ENCODE data around the gene TMEM272. TPM values are rescaled to one million over a fixed set of nuclear protein-coding genes. Genes with fewer than 3 reads are reported as not detected.

Gene TMEM272
- total and polyA plus RNA-seq, 2 experiments from 2014 or later, result 0.11 to 0.76 TPM

DNA sequence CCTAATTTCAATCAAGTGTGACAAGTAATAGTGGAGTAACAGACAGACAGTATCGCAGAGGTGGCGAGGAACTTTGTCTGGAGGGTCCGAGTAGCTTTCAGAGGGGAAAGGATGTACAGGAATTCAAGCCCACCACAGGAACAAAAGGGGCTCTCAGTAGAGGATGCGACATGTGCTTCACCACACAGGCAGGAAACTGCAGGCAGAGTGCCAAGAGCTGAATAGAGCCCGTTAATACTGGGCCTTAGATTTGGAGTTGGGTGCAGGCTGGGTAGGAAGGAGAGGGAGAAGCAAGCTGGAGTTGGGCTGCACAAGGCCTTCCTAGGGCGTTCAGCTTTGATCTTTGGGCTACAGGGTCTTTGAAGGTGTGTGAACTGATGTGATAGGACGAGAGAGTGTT, 18.0 kb upstream of the TMEM272 start (continued):
- TF ChIP-seq, protein P1, sequence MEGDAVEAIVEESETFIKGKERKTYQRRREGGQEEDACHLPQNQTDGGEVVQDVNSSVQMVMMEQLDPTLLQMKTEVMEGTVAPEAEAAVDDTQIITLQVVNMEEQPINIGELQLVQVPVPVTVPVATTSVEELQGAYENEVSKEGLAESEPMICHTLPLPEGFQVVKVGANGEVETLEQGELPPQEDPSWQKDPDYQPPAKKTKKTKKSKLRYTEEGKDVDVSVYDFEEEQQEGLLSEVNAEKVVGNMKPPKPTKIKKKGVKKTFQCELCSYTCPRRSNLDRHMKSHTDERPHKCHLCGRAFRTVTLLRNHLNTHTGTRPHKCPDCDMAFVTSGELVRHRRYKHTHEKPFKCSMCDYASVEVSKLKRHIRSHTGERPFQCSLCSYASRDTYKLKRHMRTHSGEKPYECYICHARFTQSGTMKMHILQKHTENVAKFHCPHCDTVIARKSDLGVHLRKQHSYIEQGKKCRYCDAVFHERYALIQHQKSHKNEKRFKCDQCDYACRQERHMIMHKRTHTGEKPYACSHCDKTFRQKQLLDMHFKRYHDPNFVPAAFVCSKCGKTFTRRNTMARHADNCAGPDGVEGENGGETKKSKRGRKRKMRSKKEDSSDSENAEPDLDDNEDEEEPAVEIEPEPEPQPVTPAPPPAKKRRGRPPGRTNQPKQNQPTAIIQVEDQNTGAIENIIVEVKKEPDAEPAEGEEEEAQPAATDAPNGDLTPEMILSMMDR (conservative IDR thresholded peaks at IDR 0.05; ENCODE audit: low read depth in 2 of 2), result no peak
- TF ChIP-seq, protein P2, sequence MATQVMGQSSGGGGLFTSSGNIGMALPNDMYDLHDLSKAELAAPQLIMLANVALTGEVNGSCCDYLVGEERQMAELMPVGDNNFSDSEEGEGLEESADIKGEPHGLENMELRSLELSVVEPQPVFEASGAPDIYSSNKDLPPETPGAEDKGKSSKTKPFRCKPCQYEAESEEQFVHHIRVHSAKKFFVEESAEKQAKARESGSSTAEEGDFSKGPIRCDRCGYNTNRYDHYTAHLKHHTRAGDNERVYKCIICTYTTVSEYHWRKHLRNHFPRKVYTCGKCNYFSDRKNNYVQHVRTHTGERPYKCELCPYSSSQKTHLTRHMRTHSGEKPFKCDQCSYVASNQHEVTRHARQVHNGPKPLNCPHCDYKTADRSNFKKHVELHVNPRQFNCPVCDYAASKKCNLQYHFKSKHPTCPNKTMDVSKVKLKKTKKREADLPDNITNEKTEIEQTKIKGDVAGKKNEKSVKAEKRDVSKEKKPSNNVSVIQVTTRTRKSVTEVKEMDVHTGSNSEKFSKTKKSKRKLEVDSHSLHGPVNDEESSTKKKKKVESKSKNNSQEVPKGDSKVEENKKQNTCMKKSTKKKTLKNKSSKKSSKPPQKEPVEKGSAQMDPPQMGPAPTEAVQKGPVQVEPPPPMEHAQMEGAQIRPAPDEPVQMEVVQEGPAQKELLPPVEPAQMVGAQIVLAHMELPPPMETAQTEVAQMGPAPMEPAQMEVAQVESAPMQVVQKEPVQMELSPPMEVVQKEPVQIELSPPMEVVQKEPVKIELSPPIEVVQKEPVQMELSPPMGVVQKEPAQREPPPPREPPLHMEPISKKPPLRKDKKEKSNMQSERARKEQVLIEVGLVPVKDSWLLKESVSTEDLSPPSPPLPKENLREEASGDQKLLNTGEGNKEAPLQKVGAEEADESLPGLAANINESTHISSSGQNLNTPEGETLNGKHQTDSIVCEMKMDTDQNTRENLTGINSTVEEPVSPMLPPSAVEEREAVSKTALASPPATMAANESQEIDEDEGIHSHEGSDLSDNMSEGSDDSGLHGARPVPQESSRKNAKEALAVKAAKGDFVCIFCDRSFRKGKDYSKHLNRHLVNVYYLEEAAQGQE (IDR thresholded peaks at IDR 0.05; ENCODE audit: unreplicated experiment), result no peak

DNA sequence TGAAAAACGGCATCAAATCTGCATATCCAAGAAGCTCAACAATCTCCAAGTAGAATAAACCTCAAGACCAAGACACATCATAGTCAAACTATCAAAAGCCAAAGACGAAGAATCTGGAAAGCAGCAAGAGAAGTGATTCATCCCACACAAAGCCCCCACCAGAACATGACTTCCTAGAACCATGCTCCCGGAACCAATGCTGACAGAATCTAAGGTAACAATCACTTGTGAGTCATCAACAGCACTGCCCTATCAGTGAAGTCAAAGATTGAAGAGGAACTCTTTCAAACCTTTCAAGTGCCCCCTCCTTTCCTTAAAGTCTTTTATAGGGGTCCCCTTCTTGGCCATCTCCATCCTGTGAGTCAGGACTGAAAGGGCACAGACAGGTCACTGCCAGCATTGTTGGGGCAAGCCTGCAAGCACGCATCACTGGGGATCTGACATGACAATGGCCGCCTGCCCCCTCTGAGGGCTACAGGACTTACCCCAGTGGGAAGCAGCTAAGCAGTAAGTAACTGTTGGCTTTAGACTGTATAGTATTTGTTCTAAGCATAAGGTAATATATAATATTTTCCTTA, 16.8 kb upstream of the TMEM272 start, which contains the start of gene CCDC70:
Gene CCDC70, plus strand, starts transcription at position 247 of the 578 bp plus-strand sequence. CDS start 3,443 bp downstream, outside the sequence.
- H3K27ac Mint-ChIP-seq, result no peak within 1 kb of the TSS
- no peaks in the 10 kb centered on the region for H3F3A ChIP-seq (replicated peaks; ENCODE audit: low read depth)
- H3K36me3 ChIP-seq (ENCODE audit: insufficient read depth), result no peaks in the 10 kb centered on the region
- H3K4me1 Mint-ChIP-seq, result peaks cover 11% of the 10 kb centered on the region; the same call in 2 of the 3 replicates
- no peaks in the 10 kb centered on the region for H3K36me3 Mint-ChIP-seq (ENCODE audit: low read depth)
- no peaks in the 10 kb centered on the region for H3K9me2 ChIP-seq (ENCODE audit: insufficient read depth)
- no peak for DNase-seq (ENCODE audit: low spot score)
- H3K4me3 ChIP-seq, result no peak within 1 kb of the TSS
- no peaks in the 10 kb centered on the region for H3K79me2 ChIP-seq (replicated peaks; ENCODE audit: insufficient read depth)
- no peak within 1 kb of the TSS for H3K27ac ChIP-seq (ENCODE audit: low read depth)
- H4K20me1 ChIP-seq (replicated peaks; ENCODE audit: insufficient read depth), result no peaks in the 10 kb centered on the region
- TF ChIP-seq POLR2AphosphoS5 (IDR thresholded peaks at IDR 0.05; ENCODE audit: low read depth) (no peak), EZH2 (IDR thresholded peaks at IDR 0.05; ENCODE audit: low read depth, unreplicated experiment) (no peak), ZNF331 (CRISPR knock-in tag; IDR thresholded peaks at IDR 0.05; ENCODE audit: low read depth) (no peak), CREB1 (CRISPR knock-in tag; IDR thresholded peaks at IDR 0.05; ENCODE audit: low read depth) (no peak), NANOG (IDR thresholded peaks at IDR 0.05; ENCODE audit: borderline replicate concordance) (no peak), STAT1 (IDR thresholded peaks at IDR 0.05; ENCODE audit: unreplicated experiment) (no peak), ZNF114 (CRISPR knock-in tag; IDR thresholded peaks at IDR 0.05) (no peak)
- TF ChIP-seq, protein P2 (IDR thresholded peaks at IDR 0.05; ENCODE audit: unreplicated experiment), result no peak
- TF ChIP-seq, protein P1 (conservative IDR thresholded peaks at IDR 0.05; ENCODE audit: low read depth in 2 of 2), result no peak
- TF ChIP-seq, protein P3, sequence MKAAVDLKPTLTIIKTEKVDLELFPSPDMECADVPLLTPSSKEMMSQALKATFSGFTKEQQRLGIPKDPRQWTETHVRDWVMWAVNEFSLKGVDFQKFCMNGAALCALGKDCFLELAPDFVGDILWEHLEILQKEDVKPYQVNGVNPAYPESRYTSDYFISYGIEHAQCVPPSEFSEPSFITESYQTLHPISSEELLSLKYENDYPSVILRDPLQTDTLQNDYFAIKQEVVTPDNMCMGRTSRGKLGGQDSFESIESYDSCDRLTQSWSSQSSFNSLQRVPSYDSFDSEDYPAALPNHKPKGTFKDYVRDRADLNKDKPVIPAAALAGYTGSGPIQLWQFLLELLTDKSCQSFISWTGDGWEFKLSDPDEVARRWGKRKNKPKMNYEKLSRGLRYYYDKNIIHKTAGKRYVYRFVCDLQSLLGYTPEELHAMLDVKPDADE (IDR thresholded peaks at IDR 0.05), result no peak
- H3K27me3 Mint-ChIP-seq (ENCODE audit: insufficient read depth, low read depth, poor library complexity), result no peaks in the 10 kb centered on the region
- peaks cover 3% of the 10 kb centered on the region; the same call in 1 of the 2 replicates for H3K4me1 ChIP-seq (ENCODE audit: insufficient read depth)
- no peaks in the 10 kb centered on the region for H3K27me3 ChIP-seq (ENCODE audit: insufficient read depth)
- H3K9me3 Mint-ChIP-seq, result no peaks in the 10 kb centered on the region
- H3K4me2 ChIP-seq, result no peak within 1 kb of the TSS
- no peak within 1 kb of the TSS for H3K4me3 Mint-ChIP-seq
- no peak within 1 kb of the TSS for H2AFZ ChIP-seq
- no peak for ATAC-seq

All from GM23338 (cell line).